Endothelial cell of umbilical vein (primary cell): ENCODE results near the gene DPP6. TPM values are rescaled to one million over a fixed set of nuclear protein-coding genes. Genes with fewer than 3 reads are reported as not detected.

Experiments
- BruUV-seq: library from RNA; stranded (reverse); fragments of 400-500 nt; replicated peaks from 2 replicates; lab custom pipeline; 2021; lab: Mats Ljungman, UMichigan
- CTCF ChIA-PET: fragments of 300-600, 350-600 bp; sonication (Branson Sonifier 250); formaldehyde crosslinking; loops from one replicate; lab custom pipeline; 2021; ENCODE audit warnings: antibody characterized with exemption, inconsistent platforms; lab: Charles Lee
- POLR2A ChIA-PET: fragments of 300-600, 350-600 bp; sonication (Branson Sonifier 250); formaldehyde crosslinking; loops from one replicate; lab custom pipeline; 2021; ENCODE audit warnings: antibody characterized with exemption, inconsistent platforms; lab: Charles Lee
- DNase-seq: peaks from one replicate; pipeline ENCODE4 v3.0.0-alpha.2; 2011; ENCODE audit warnings: low read depth, low spot score
- FAIRE-seq: peaks from 2 replicates; lab custom pipeline; 2011; peaks lifted over from hg19 to GRCh38; lab: Jason Lieb, UNC
- H2AFZ ChIP-seq: 2 replicates; pipeline ENCODE4 v1.6.0; 2012; ENCODE audit warnings: low read depth, low read length, control low read depth, inconsistent platforms
- H3K27ac ChIP-seq: 2 replicates; pipeline ENCODE4 v1.5.1; 2011; ENCODE audit warnings: low read depth, mild to moderate bottlenecking, control low read depth, low read length, moderate library complexity; ENCODE audit not compliant: insufficient read depth
- H3K27me3 ChIP-seq, 2 experiments: 2 replicates each; pipeline versions ENCODE4 v1.6.0 to v1.6.1; 2011; ENCODE audit warnings: low read length in 2 of 2, mixed read lengths in 1 of 2; ENCODE audit not compliant: control insufficient read depth in 2 of 2, insufficient read depth in 2 of 2
- H3K36me3 ChIP-seq, 2 experiments: 2 replicates in 1 of 2; 3 replicates in 1 of 2; pipeline ENCODE4 v1.5.1; 2011; ENCODE audit warnings: low read length in 2 of 2, mild to moderate bottlenecking in 1 of 2, moderate library complexity in 1 of 2; ENCODE audit not compliant: control insufficient read depth in 2 of 2, insufficient read depth in 2 of 2; ENCODE audit errors: extremely low read depth in 1 of 2
- H3K4me1 ChIP-seq: 3 replicates; pipeline ENCODE4 v1.5.1; 2011; ENCODE audit warnings: mild to moderate bottlenecking, low read length; ENCODE audit not compliant: control insufficient read depth, insufficient read depth; ENCODE audit errors: extremely low read depth
- H3K4me2 ChIP-seq: 2 replicates; pipeline ENCODE4 v1.6.1; 2011; ENCODE audit warnings: low read length, control low read depth, mixed read lengths; ENCODE audit not compliant: insufficient read depth
- H3K4me3 ChIP-seq, 3 experiments: fragments of 200-600 bp in 1 of 3; sonication (generic), shearing (Covaris generic) in 1 of 3; replicated peaks in 1 of 3; 2 replicates each; pipeline ENCODE4 v1.5.1; 2011 to 2016; ENCODE audit warnings: control low read depth in 3 of 3, low read length in 3 of 3, mild to moderate bottlenecking in 2 of 3, inconsistent platforms in 1 of 3, low read depth in 1 of 3, moderate library complexity in 1 of 3; ENCODE audit not compliant: insufficient read depth in 1 of 3
- H3K79me2 ChIP-seq: 2 replicates; pipeline ENCODE4 v1.6.0; 2012; ENCODE audit warnings: low read length, inconsistent platforms; ENCODE audit not compliant: control insufficient read depth, insufficient read depth
- H3K9ac ChIP-seq: replicated peaks from 2 replicates; pipeline ENCODE3; 2011; ENCODE audit warnings: low read length, control low read depth; ENCODE audit not compliant: insufficient read depth; ENCODE audit errors: extremely low read depth
- H3K9me1 ChIP-seq: replicated peaks from 3 replicates; pipeline ENCODE4 v1.6.0; 2011; ENCODE audit warnings: mild to moderate bottlenecking, low read length; ENCODE audit not compliant: control insufficient read depth, insufficient read depth; ENCODE audit errors: extremely low read depth
- H3K9me3 ChIP-seq: replicated peaks from 2 replicates; pipeline ENCODE4 v1.5.1; 2012; ENCODE audit warnings: low read length, inconsistent platforms; ENCODE audit not compliant: control insufficient read depth, insufficient read depth
- H4K20me1 ChIP-seq: replicated peaks from 2 replicates; pipeline ENCODE3; 2011; ENCODE audit warnings: mild to moderate bottlenecking, low read length; ENCODE audit not compliant: control insufficient read depth, insufficient read depth; ENCODE audit errors: extremely low read depth
- EZH2 ChIP-seq: IDR thresholded peaks from 2 replicates; pipeline ENCODE4 v1.6.1; 2012; ENCODE audit warnings: borderline replicate concordance, low read depth, mild to moderate bottlenecking, moderate library complexity, low read length, inconsistent platforms; ENCODE audit not compliant: severe bottlenecking
- FOS ChIP-seq: IDR thresholded peaks from 2 replicates; pipeline ENCODE4 v1.6.1; 2011; ENCODE audit warnings: mild to moderate bottlenecking, low read length, moderate library complexity, borderline replicate concordance; ENCODE audit not compliant: insufficient read depth
- GATA2 ChIP-seq: IDR thresholded peaks from 2 replicates; pipeline ENCODE4 v1.7.0; 2011; ENCODE audit warnings: low read depth, mild to moderate bottlenecking, moderate library complexity, mixed read lengths, low read length; ENCODE audit not compliant: insufficient read length, insufficient read depth
- JUN ChIP-seq: IDR thresholded peaks from 2 replicates; pipeline ENCODE4 v1.6.1; 2011; ENCODE audit warnings: borderline replicate concordance, low read depth; ENCODE audit not compliant: insufficient read length, insufficient read depth
- MYC ChIP-seq: IDR thresholded peaks from one replicate; pipeline ENCODE4 v1.6.1; 2011; ENCODE audit warnings: mild to moderate bottlenecking, low read depth, low read length
- POLR2A ChIP-seq: IDR thresholded peaks from 2 replicates; pipeline ENCODE4 v1.6.1; 2012; ENCODE audit warnings: low read depth, mild to moderate bottlenecking, control low read depth, low read length
- POLR2AphosphoS5 ChIP-seq: IDR thresholded peaks from 2 replicates; pipeline ENCODE4 v1.6.1; 2012; ENCODE audit warnings: low read depth, mild to moderate bottlenecking, control low read depth, low read length, moderate library complexity; ENCODE audit not compliant: insufficient read depth
- dilution Hi-C: fragments of 300-500 bp; cut with MboI; formaldehyde crosslinking; loops from one replicate; pipeline ENCODE4 v1.15.0; 2019; ENCODE audit warnings: low sequenced_read_pairs; ENCODE audit not compliant: extremely low pct_ligation_motif_present
- intact Hi-C: fragments of 100-400 bp; cut with micrococcal nuclease; formaldehyde crosslinking; loops from one replicate; pipeline ENCODE4 v1.10.0; 2022
- polyA plus RNA-seq, 4 experiments: library from polyadenylated mRNA; depleted of rRNA in 3 of 4; stranded (reverse) in 3 of 4; unstranded in 1 of 4; fragments of >200 nt; gene quantifications; 2 replicates each; pipeline versions ENCODE4 v1.2.1 to v1.2.3, GENCODE V29; 2011 to 2012; ENCODE audit warnings: missing spikeins in 1 of 4
- total RNA-seq: library from RNA; stranded (reverse); gene quantifications from 2 replicates; pipeline ENCODE4 v1.2.3, GENCODE V29; 2021
- TF ChIP-seq, protein P1 (sequence below): IDR thresholded peaks from 2 replicates; pipeline ENCODE4 v1.6.1; 2011; ENCODE audit not compliant: insufficient read depth, insufficient read length
- TF ChIP-seq, protein P2 (sequence below), 2 donors: IDR thresholded peaks; 1 replicate in 1 of 2; 2 replicates in 1 of 2; pipeline ENCODE4 v1.5.1; 2011; ENCODE audit warnings: low read length in 2 of 2, mild to moderate bottlenecking in 2 of 2, moderate library complexity in 2 of 2, control low read depth in 1 of 2, inconsistent platforms in 1 of 2, low read depth in 1 of 2; ENCODE audit not compliant: insufficient read depth in 1 of 2; ENCODE audit errors: extremely low read depth in 1 of 2

The DPP6 gene
- total and polyA plus RNA-seq, 2 donors (not counting 3 experiments of a cell fraction or from before 2014, with no cell fraction given) = not detected

DNA sequence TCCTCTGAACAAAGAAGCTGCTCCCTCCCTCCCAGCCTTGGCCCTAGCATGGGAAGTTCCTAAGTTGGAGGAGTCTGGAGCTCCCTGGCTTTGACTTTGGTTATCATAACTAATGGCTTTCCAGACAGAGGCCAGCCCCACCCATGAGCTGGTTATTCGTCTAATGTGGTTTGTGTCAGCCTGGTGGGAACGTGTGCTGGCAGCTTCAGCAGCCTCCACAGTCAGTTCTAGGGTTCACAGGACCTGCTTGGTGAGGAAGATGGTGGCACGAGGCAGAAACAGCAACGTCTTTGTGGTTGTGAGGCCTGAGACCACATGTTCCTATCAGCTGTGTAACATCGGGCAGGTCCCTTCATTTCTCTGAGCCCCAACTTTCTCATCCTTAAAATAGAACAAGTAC, 847.7 kb downstream of the DPP6 start:
- intact Hi-C loops = no loop called here
- Histone ChIP-seq H3K27me3 (no peaks in the 10 kb centered on the region), H2AFZ (no peak overlapping the region), H3K4me3 (no peak overlapping the region), H3K9me3 (no peaks in the 10 kb centered on the region), H3K27ac (no peak overlapping the region), H3K79me2 (no peaks in the 10 kb centered on the region), H4K20me1 (no peaks in the 10 kb centered on the region), H3K9me1 (no peaks in the 10 kb centered on the region), H3K4me1 (no peaks in the 10 kb centered on the region), H3K9ac (no peak overlapping the region), H3K4me2 (no peak overlapping the region), H3K36me3 (no peaks in the 10 kb centered on the region)
- POLR2A ChIA-PET = no interaction called here
- no TSS peak for BruUV-seq
- FAIRE-seq = no peak
- no peak for DNase-seq
- CTCF ChIA-PET = interaction anchor here (1.3 kb wide), 1 partner anchor 14 kb away, joined by 3 read pairs; no protein-coding TSS in a partner anchor
- no peak for TF ChIP-seq POLR2AphosphoS5
- no peak for TF ChIP-seq EZH2
- no peak for TF ChIP-seq MYC
- TF ChIP-seq POLR2A = no peak
- TF ChIP-seq, protein P1, sequence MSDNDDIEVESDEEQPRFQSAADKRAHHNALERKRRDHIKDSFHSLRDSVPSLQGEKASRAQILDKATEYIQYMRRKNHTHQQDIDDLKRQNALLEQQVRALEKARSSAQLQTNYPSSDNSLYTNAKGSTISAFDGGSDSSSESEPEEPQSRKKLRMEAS = no peak
- TF ChIP-seq, protein P2, sequence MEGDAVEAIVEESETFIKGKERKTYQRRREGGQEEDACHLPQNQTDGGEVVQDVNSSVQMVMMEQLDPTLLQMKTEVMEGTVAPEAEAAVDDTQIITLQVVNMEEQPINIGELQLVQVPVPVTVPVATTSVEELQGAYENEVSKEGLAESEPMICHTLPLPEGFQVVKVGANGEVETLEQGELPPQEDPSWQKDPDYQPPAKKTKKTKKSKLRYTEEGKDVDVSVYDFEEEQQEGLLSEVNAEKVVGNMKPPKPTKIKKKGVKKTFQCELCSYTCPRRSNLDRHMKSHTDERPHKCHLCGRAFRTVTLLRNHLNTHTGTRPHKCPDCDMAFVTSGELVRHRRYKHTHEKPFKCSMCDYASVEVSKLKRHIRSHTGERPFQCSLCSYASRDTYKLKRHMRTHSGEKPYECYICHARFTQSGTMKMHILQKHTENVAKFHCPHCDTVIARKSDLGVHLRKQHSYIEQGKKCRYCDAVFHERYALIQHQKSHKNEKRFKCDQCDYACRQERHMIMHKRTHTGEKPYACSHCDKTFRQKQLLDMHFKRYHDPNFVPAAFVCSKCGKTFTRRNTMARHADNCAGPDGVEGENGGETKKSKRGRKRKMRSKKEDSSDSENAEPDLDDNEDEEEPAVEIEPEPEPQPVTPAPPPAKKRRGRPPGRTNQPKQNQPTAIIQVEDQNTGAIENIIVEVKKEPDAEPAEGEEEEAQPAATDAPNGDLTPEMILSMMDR (IDR thresholded peaks at IDR 0.05; ENCODE audit: extremely low read depth in 1 of 2, insufficient read depth in 1 of 2, low read depth in 1 of 2, low read length in 2 of 2) = no peak
- TF ChIP-seq JUN = no peak
- no peak for TF ChIP-seq GATA2
- TF ChIP-seq FOS = no peak
- dilution Hi-C loops = no loop called here
